GM18520 (cell line): ENCODE data around the gene DNASE1L3.
"Not testable (repeated sequence)": the region's sequence is repeated elsewhere in the genome, so short reads cannot be mapped to it uniquely, and the experiment has no call there.

ENCODE experiments used
- ATAC-seq: cut with Tn5 transposase; IDR thresholded peaks from one replicate; pipeline ENCODE4 v1.9.1; 2021; ENCODE audit not compliant: unreplicated experiment

Gene DNASE1L3

GRCh38 chr3:58210761-58211460 lies at the start of gene DNASE1L3:
TSS of gene DNASE1L3 (minus strand) at chr3:58210972. CDS start at chr3:58210906, 66 bp downstream.
- no peak for ATAC-seq

GRCh38 chr3:58260261-58260731 lies 49.5 kb upstream of the DNASE1L3 start:
- no peak for ATAC-seq

GRCh38 chr3:58258392-58259055 lies 47.8 kb upstream of the DNASE1L3 start:
- ATAC-seq = no peak

- no peak for ATAC-seq
Measured at GRCh38 chr3:58256511-58256910, 45.7 kb upstream of the DNASE1L3 start.

- ATAC-seq = no peak
Measured at GRCh38 chr3:58256061-58256460, 45.3 kb upstream of the DNASE1L3 start.

GRCh38 chr3:58254144-58254543 lies 43.4 kb upstream of the DNASE1L3 start:
- no peak for ATAC-seq

GRCh38 chr3:58251631-58252035 lies 40.9 kb upstream of the DNASE1L3 start:
- ATAC-seq = no peak

- ATAC-seq = no peak
Measured at GRCh38 chr3:58250093-58250707, 39.4 kb upstream of the DNASE1L3 start.

GRCh38 chr3:58249358-58250092 lies 38.8 kb upstream of the DNASE1L3 start:
- ATAC-seq = no peak

- ATAC-seq = no peak
Measured at GRCh38 chr3:58246148-58247047, 35.6 kb upstream of the DNASE1L3 start.

GRCh38 chr3:58243976-58244585 lies 33.3 kb upstream of the DNASE1L3 start:
- ATAC-seq = no peak

GRCh38 chr3:58242860-58243259 lies 32.1 kb upstream of the DNASE1L3 start:
- not testable (repeated sequence) for ATAC-seq

GRCh38 chr3:58242340-58242739 lies 31.6 kb upstream of the DNASE1L3 start:
- ATAC-seq = no peak

- ATAC-seq = no peak
Measured at GRCh38 chr3:58241306-58242044, 30.7 kb upstream of the DNASE1L3 start.

GRCh38 chr3:58238830-58239229 lies 28.1 kb upstream of the DNASE1L3 start:
- no peak for ATAC-seq

- peak; percentile 5 for ATAC-seq
Measured at GRCh38 chr3:58237941-58238681, 27.3 kb upstream of the DNASE1L3 start.

GRCh38 chr3:58237238-58237940 lies 26.6 kb upstream of the DNASE1L3 start, which contains the start of gene ABHD6:
TSS of gene ABHD6 (plus strand) at chr3:58237792. CDS start at chr3:58256587, 18,795 bp downstream.
- ATAC-seq = peak; percentile 41
